ENCODE results near the gene ECHDC3.

GRCh38 chr10:11727563-11727962 is 14.6 kb upstream of the ECHDC3 start:
- TF ChIP-seq CTCF (IDR thresholded peaks at IDR 0.05) (no peak), ZFX (IDR thresholded peaks at IDR 0.05; ENCODE audit: borderline replicate concordance) (no peak)
